LNCaP clone FGC (cell line): ENCODE measurements around the gene HAND1.
A peak's percentile ranks its signal among the peaks of the same experiment; 100 is the strongest.

Experiments
- DNase-seq: peaks from one replicate; pipeline ENCODE4 v3.0.0-alpha.2; 2011; ENCODE audit warnings: low read depth
- H3K4me3 ChIP-seq: 2 replicates; pipeline ENCODE4 v1.5.1; 2011; ENCODE audit warnings: mild to moderate bottlenecking, low read depth, low read length, control low read depth
- TF ChIP-seq, protein P1 (sequence below): IDR thresholded peaks from 2 replicates; pipeline ENCODE4 v1.5.1; 2012; ENCODE audit warnings: mild to moderate bottlenecking; ENCODE audit not compliant: control insufficient read depth, insufficient read depth; ENCODE audit errors: extremely low read depth

The HAND1 gene

DNA sequence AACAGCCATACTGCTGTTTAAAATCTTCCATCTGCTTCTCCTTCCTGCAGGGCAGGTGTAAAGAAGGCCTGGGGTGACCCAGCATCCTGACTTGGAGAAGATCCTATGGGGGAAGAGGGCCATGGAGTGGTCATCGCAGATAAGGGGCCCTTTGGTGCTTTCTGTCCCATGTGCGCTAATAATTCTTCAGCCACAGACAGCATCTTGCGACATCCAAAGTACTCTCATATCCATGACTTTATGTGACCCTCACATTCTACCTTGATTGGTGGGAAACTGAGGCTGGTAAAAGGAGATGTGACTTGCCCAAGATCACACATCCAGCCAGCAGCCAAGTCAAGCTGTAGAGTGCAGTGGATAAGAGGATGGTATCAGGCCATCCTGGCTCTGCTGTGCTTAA lies 44.3 kb upstream of the HAND1 start:
- TF ChIP-seq, protein P1, sequence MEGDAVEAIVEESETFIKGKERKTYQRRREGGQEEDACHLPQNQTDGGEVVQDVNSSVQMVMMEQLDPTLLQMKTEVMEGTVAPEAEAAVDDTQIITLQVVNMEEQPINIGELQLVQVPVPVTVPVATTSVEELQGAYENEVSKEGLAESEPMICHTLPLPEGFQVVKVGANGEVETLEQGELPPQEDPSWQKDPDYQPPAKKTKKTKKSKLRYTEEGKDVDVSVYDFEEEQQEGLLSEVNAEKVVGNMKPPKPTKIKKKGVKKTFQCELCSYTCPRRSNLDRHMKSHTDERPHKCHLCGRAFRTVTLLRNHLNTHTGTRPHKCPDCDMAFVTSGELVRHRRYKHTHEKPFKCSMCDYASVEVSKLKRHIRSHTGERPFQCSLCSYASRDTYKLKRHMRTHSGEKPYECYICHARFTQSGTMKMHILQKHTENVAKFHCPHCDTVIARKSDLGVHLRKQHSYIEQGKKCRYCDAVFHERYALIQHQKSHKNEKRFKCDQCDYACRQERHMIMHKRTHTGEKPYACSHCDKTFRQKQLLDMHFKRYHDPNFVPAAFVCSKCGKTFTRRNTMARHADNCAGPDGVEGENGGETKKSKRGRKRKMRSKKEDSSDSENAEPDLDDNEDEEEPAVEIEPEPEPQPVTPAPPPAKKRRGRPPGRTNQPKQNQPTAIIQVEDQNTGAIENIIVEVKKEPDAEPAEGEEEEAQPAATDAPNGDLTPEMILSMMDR: no peak
- H3K4me3 ChIP-seq: no peak overlapping the region
- no peak for DNase-seq

DNA sequence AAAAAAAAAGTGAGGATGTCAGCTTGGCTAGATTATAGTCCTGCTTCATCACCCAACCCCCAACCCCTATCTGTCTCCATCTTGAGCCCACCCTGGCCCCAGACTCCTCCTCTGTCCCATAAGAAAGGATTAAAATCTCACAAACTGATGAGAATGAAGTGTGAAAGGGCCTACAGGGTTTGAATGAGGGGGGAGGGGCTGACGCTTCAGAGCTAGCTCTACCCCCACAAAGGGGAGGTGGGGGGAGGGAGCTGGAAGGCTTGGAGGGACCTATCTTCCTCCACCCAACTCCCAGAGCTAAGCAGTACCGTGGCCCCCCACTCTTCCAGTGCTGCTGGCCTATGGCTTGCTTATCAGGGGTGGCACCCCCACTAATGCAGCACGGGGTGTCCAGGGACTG lies 43.7 kb upstream of the HAND1 start:
- H3K4me3 ChIP-seq: no peak overlapping the region
- no peak for DNase-seq
- TF ChIP-seq, protein P1: no peak

GRCh38 chr5:154520861-154521453 lies 42.9 kb upstream of the HAND1 start:
- no peak overlapping the region for H3K4me3 ChIP-seq
- no peak for DNase-seq
- TF ChIP-seq, protein P1: peak; percentile 82

DNA sequence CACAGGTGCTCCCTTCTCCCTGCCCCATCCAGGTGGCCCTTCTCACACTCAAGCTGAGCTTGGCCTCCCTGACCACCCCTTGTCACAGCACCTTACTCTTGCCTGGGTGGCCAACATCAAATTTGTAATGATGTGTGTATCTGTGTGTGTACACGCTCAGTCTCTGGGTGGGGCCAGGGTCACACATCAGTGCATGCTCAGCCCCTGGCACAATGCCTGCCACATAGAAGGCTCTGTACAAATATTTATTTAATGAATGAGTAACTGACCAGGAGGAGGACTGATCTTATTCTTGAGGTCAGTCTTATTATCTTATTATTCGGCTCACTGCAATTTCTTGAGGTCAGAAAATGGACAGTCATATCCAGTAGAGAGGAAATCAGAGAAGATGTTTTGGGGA lies 41.3 kb upstream of the HAND1 start:
- no peak overlapping the region for H3K4me3 ChIP-seq

GRCh38 chr5:154518438-154518867 lies 40.4 kb upstream of the HAND1 start:
- H3K4me3 ChIP-seq: no peak overlapping the region
- no peak for DNase-seq
- TF ChIP-seq, protein P1: no peak

More for the DNA sequence above, 41.3 kb upstream of the HAND1 start:
- DNase-seq: peak; percentile 47
- TF ChIP-seq, protein P1: no peak

DNA sequence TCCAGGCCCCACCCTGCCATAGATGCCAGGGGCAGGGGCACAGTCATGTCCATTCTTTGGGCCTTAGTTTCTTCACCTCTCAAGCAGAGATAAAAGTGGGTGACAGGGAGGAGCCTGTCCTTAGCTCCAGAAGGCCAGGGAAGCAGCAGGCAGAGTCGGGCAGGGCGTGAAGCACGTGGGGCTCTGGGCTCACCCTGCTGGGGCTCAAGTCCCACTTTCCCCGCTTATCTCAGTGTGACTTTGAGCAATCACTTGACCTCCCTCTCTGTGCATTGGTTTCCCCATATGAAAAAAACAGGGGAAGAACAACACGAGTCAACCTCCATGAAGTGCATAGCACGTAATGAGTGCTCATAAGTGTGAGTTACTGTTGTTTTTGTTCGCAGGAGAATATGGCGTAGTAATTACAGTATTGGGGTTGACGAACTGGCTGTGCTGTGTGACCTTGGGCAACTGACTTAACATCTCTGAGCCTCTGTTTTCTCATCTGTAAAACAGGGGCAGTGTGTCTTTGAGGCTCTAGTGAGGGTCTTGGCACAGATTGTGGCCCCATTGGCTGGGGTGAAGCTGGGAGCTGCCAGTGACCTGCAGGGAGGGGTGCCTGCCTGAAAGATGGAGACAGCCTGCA lies 39.9 kb upstream of the HAND1 start:
- no peak overlapping the region for H3K4me3 ChIP-seq
- no peak for DNase-seq
- TF ChIP-seq, protein P1: no peak

- TF ChIP-seq, protein P1: no peak
- no peak for DNase-seq
These were observed 39.2 kb upstream of the HAND1 start for GRCh38 chr5:154517181-154517580.

More at GRCh38 chr5:154517181-154517580, 39.2 kb upstream of the HAND1 start:
- H3K4me3 ChIP-seq: no peak overlapping the region
